Esophagus (tissue), 2 donors: ENCODE results near the gene DCP1B. TPM values are rescaled to one million over a fixed set of nuclear protein-coding genes. Genes with fewer than 3 reads are reported as not detected.

Source experiments
- H3K27ac ChIP-seq, 2 donors: one replicate each; pipeline ENCODE4 v1.5.1; 2013; ENCODE audit warnings: low read depth in 2 of 2, mild to moderate bottlenecking in 2 of 2, inconsistent platforms in 1 of 2, low read length in 1 of 2, moderate library complexity in 1 of 2
- H3K27me3 ChIP-seq, 2 donors: one replicate each; pipeline ENCODE4 v1.6.1; 2013; ENCODE audit warnings: low read length in 2 of 2, control low read depth in 1 of 2, mild to moderate bottlenecking in 1 of 2; ENCODE audit not compliant: insufficient read depth in 2 of 2, control insufficient read depth in 1 of 2
- H3K36me3 ChIP-seq, 2 donors: one replicate each; pipeline ENCODE4 v1.6.1; 2013; ENCODE audit warnings: low read length in 1 of 2; ENCODE audit not compliant: control insufficient read depth in 2 of 2, insufficient read depth in 2 of 2
- H3K4me1 ChIP-seq, 2 donors: one replicate each; pipeline ENCODE4 v1.6.1; 2013; ENCODE audit warnings: low read length in 1 of 2; ENCODE audit not compliant: control insufficient read depth in 2 of 2, insufficient read depth in 2 of 2
- H3K4me3 ChIP-seq, 2 donors: one replicate each; pipeline ENCODE4 v1.5.1; 2013; ENCODE audit warnings: low read length in 2 of 2, mild to moderate bottlenecking in 2 of 2, low read depth in 1 of 2, moderate library complexity in 1 of 2
- H3K9me3 ChIP-seq, 2 donors: one replicate each; pipeline ENCODE4 v1.6.1; 2013; ENCODE audit warnings: mild to moderate bottlenecking in 2 of 2, low read depth in 1 of 2, low read length in 1 of 2, moderate library complexity in 1 of 2; ENCODE audit not compliant: control insufficient read depth in 2 of 2, insufficient read depth in 1 of 2
- WGBS, 2 donors: extraction: QIAGEN DNeasy Blood & Tissue Kit; methylation state at CpG; one replicate each; pipeline ENCODE4 v1.1.7; 2013; 5-methylcytosine and 5-hydroxymethylcytosine counted together
- polyA plus RNA-seq, 2 donors: library from polyadenylated mRNA; stranded (reverse); fragments of 200-250 nt; gene quantifications; one replicate each; pipeline ENCODE4 v1.2.3, GENCODE V29; 2013
- donor health status: healthy with polysubstance abuse.
- donor health status: Bipolar disorder and iron deficiency.

DCP1B gene
- polyA plus RNA-seq, 2 donors = 2.6 to 5.2 TPM

DNA sequence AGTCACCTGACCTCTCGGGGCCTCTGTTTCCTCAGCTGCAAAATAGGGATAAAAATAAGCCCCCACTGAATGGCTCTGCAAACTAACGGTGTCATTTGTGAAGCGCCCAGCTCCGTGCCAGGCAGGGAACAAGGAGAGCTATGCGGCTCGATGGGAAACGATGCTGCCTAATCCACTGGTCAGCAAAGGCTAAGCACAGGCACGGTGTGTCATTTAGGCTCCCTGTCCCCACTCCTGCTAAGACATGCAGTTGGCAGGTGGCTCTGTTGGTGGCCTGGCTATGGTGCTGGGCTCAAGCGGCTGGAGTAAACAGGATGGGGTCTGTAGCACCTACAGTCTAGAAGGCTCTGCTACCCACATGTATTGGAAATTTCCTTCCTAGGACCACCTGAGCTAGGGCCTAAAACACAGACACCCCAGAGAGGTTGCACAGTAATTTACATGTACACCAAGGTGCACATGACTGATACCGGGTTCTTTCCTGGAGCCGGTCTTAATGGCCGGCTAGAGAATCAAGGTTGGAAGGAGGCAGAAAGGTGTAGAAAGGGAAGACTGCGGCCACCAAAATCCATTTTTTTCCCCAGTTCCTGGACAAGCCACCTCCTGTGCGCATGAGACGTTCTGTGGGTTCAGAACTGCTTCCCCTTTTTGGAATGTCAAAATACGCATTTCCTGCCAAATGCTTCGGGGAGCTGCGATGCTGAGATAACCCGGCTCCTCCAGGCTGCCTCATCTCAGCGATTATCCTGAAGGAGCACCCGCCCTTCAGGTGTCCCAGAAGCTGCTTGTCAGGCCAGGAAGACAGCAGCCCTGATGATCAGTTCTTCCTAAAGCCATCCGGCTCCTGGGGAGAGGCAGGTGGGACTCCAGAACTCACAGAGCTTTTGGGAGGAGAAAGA lies 86.8 kb downstream of the DCP1B start:
- no peak overlapping the region for H3K4me3 ChIP-seq
- no peaks in the 10 kb centered on the region for H3K27me3 ChIP-seq
- no peaks in the 10 kb centered on the region for H3K36me3 ChIP-seq
- no peaks in the 10 kb centered on the region for H3K4me1 ChIP-seq
- no peaks in the 10 kb centered on the region for H3K9me3 ChIP-seq
- peak overlapping the region in 1 of 2 donors; percentile 35 for H3K27ac ChIP-seq
- 76% methylated on average over 22 of the region's 22 CpGs for WGBS, 2 donors

DNA sequence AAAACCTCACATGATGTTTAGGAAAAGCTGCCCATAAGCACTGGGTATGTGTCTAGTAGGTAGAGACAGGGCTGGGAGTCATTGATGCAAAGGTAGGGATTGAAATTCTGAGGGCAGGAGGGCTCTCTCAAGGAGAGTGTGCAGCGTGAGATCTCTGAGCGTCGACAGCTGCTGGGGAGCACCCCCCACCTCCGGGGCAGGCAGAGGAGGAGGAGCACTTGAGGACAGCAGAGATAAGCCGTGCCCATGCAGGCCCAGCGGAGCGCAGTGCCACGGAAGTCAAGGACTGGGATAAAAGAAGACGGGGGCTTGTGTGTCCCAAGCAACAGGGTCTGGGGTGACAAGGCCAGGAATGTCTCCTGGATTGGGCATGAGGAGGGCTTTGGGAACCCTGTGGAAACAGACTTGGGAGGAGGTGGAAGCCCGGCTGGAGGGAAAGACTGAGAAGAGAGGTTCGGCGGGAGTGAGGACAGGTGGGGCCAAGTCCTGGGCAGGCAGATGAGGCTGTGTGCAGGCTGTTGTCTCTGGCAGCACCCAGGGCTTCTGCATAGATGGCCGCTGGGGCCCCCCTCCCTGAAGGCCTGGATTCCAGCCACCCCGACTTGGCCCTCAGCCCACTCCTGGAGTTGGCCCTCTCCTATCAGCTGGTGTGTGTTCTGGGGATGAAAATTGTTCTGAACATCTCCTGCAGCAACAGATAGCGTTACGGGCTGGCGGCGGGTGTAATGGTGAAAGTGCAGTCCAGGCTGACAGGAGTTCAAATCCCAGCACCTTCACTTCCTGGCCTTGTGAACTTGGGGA lies 87.7 kb downstream of the DCP1B start:
- no peak overlapping the region for H3K27ac ChIP-seq
- H3K4me1 ChIP-seq = no peaks in the 10 kb centered on the region
- peaks cover 0 to under 1% of the 10 kb centered on the region in 2 donors for H3K27me3 ChIP-seq
- no peaks in the 10 kb centered on the region for H3K36me3 ChIP-seq
- 67 to 69% methylated on average over 18 of the region's 18 CpGs for WGBS, 2 donors
- no peaks in the 10 kb centered on the region for H3K9me3 ChIP-seq
- H3K4me3 ChIP-seq = no peak overlapping the region

DNA sequence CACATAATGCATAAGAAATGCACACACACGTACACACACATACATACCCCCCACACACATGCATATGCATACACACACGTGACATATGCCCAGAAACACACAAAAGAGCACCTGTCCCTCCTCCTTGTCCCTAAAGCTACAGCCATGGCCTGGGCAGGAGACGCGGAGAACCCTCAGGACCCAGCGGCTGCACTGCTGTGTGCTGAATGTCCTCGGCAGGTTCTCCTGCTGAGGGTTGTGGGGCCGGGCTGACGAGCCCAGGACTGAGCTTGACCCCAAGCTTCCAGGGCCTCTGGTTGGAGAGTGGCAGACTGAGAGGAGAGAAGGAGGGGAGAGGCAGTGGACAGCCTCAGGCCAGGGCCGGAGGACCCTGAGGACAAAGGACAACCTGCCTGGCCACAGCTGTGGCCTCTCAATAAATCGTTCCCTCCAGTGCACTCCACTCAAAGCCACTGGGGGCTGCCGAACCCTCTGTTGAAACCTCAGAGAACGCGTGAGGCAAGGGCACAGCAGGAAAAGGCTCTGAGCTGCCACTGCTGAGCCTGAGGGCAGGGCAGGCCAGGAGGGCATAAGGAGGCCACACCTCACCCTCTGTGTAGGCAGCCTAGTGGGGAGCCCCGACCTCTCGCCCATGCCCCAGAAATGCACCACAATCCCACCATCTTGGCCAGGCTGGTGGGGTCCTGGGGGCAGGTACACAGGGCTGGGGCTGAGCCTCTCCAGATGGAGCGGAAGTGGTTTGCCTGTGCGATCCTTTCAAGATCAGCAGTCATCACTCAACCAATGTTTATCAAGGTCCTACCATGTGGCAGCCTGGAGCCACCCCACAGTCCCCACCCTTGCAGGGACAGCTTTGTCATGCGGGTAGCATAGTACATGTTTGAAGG lies 88.9 kb downstream of the DCP1B start:
- Histone ChIP-seq H3K27ac (no peak overlapping the region), H3K36me3 (no peaks in the 10 kb centered on the region), H3K4me1 (no peaks in the 10 kb centered on the region), H3K4me3 (no peak overlapping the region), H3K27me3 (peaks cover 0 to 3% of the 10 kb centered on the region in 2 donors), H3K9me3 (no peaks in the 10 kb centered on the region)
- WGBS, 2 donors = 83% methylated on average over 18 of the region's 18 CpGs

DNA sequence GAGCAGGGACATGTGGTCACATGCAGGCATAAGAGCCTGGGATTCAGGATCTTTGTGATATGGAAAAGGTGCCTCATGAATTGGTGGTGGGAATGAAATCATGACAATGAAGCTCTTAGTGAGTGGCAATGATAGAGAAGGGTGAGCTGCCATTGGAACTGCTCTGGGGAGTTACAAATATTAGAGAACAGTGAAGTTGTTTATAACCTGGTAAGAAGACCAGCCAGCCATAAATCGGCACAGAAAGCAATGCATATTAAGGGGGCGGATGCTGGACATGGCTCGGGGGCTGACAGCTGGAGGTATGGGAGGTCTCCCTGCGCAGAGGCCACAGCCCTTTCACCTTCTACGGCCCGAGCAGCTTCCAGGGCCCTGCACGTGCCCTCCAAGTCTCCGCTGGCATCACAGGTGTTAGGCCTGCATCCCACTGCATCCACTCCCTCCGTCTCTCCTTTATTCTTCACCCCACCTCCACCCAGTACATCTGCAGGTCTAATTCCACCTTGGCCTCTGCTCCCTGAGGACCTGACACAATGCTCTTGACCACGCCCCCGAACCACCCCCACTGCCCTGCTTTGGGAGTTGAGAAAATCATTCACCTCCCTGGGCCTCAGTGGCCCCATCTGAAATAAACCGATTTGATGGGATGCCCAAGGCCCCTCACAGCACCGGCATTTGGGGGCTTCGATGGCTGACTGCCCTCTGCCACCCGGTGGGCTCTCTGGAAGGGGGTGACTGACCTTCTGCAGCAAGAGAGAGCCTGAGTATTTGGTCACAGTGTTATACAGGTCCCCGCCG lies 89.9 kb downstream of the DCP1B start:
- Histone ChIP-seq H3K36me3 (no peaks in the 10 kb centered on the region), H3K4me3 (no peak overlapping the region), H3K9me3 (no peaks in the 10 kb centered on the region), H3K27me3 (peaks cover 0 to 3% of the 10 kb centered on the region in 2 donors), H3K27ac (no peak overlapping the region), H3K4me1 (no peaks in the 10 kb centered on the region)
- 86% methylated on average over 17 of the region's 17 CpGs for WGBS, 2 donors

DNA sequence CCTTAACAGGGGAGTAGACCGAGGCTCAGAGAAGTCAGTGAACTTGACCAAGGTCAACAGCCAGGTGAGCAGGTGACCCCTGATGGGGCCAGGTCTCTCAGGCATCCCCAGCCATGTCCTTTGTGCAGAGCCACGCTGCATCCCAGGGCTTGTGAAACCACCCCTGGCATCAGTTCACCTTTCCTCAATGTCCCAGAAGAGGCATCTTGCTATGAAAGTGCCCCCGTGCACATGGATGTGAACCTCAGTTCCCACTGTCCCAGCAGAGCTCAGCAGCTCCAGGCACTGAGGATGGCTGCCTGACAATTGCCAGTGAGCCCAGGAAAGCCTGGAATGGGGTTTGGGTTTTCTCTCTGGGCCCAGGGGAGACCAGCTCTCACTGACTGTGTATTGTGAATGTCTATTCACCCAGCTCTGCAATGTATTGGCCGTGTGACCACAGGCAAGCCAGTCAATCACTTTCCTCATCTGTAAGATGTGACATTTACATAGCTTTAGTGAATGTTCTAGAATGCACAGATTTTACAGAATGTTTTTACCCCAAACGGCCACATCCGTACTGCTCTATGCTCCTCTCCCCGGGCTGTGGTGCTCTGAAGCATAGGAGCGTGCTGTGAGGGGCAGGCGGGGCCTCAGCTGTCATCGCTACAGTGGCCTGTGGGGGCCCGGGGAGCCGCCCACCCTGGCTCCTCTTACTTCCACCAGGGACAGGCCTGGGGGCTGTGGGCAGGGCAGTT lies 90.7 kb downstream of the DCP1B start:
- no peak overlapping the region for H3K4me3 ChIP-seq
- peaks cover 0 to 3% of the 10 kb centered on the region in 2 donors for H3K27me3 ChIP-seq
- H3K36me3 ChIP-seq = no peaks in the 10 kb centered on the region
- no peaks in the 10 kb centered on the region for H3K4me1 ChIP-seq
- H3K9me3 ChIP-seq = no peaks in the 10 kb centered on the region
- 73 to 74% methylated on average over 12 of the region's 12 CpGs for WGBS, 2 donors
- no peak overlapping the region for H3K27ac ChIP-seq

DNA sequence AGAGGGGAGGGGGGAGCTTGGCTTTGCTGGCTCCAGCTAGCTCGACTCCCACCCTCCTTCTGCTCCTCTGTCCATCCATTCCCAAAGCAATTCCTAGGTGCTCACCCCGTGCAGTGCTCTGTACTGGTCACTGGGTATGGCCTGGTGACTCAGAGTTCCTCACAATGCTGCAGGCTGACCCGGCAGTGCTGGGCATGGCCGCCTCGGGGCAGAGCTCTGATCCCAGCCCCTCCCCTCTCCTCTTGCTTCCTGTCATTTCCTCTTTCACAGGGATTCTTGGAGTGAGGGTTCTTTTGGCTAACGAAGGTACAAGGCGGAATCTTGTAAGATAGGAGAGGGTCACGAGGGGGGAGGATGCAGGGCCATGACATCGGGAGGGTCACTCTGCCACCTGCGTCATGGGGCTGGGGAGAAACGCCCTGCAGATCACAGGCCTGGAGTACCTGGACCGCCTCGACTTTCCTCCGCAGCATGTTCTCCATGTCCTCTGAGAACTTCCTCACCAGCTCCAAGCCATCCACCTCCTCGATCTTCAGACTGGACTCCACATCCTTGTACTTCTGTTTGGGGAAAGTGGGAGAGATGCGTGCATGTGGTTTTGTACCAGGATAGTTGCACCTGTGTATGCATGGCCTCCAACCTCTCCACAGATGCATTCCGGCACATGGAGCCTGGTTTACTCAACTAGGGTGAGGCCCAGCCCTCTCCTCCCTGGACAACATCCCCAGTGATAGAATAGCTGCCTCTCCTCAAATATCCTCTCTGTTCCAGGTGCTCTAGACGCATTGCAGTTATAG lies 91.5 kb downstream of the DCP1B start:
- no peak overlapping the region for H3K27ac ChIP-seq
- H3K9me3 ChIP-seq = peaks cover 0 to under 1% of the 10 kb centered on the region in 2 donors
- H3K4me3 ChIP-seq = no peak overlapping the region
- WGBS, 2 donors = 81 to 82% methylated on average over 18 of the region's 18 CpGs
- peaks cover 0 to 3% of the 10 kb centered on the region in 2 donors for H3K27me3 ChIP-seq
- H3K36me3 ChIP-seq = no peaks in the 10 kb centered on the region
- peaks cover 0 to 2% of the 10 kb centered on the region in 2 donors for H3K4me1 ChIP-seq

DNA sequence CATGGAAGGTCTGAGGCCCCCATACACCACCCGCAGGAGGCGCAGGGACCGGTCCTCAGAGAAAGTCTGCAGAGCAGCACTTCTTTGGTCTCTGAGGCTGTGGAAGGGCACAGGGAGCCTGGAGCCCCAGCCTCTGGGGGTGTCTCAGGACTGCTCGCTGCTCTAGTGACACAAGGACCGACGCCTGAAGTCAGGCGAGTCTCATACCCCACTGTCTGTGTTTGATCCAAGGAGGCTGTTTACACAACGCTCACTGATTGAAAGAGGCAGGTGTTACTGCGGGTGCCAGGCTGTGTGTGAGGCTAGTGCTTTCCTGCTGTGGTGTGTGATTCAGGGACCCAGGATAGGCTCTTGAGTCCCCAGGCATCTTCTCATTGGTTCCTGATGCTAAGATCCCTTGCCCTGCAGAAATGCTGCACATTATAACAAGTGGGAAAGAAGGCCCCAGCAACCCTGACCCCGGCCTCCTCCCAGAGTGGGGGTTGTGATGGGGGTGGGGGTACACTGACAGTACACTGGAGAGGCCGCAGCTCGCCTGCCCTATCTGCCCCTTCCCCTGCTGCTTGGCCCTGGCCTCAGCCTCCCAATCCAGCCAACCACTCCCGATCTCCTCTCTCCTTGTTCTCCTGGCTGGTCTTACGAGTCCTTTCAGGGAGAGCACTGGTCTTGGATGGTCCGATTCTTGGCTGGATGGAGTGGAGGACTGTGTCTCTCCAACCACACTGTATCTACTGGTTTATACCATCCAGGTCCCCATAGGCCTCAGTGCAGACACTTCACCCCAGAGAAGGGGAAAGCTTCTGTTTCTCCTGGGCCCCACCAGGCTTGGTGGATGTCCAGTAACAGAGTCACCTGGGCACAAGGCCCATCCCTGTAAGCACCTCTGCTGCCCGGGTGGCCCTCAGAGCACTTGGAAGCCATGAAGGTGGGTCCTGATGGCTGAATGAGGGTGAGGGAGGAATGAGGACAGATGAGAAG lies 92.4 kb downstream of the DCP1B start:
- WGBS, 2 donors = 72 to 83% methylated on average over 16 of the region's 16 CpGs
- H3K27ac ChIP-seq = no peak overlapping the region
- H3K4me1 ChIP-seq = peaks cover 0 to 6% of the 10 kb centered on the region in 2 donors
- no peak overlapping the region for H3K4me3 ChIP-seq
- peaks cover 0 to 4% of the 10 kb centered on the region in 2 donors for H3K9me3 ChIP-seq
- H3K36me3 ChIP-seq = no peaks in the 10 kb centered on the region
- H3K27me3 ChIP-seq = peaks cover 0 to 7% of the 10 kb centered on the region in 2 donors
